DOHH2 (cell line): ENCODE measurements around the gene NFIL3.
"Not testable (repeated sequence)": the region's sequence is repeated elsewhere in the genome, so short reads cannot be mapped to it uniquely, and the experiment has no call there.

ENCODE experiments used
- H3F3A ChIP-seq: fragments of 200-600 bp; sonication (generic), shearing (Covaris generic); 2 replicates; pipeline ENCODE4 v1.6.0; 2016; ENCODE audit warnings: antibody characterized with exemption, mild to moderate bottlenecking; ENCODE audit not compliant: control insufficient read depth, insufficient read depth
- H3K27ac ChIP-seq: fragments of 200-600 bp; sonication (generic); 2 replicates; pipeline ENCODE4 v1.5.1; 2014; ENCODE audit warnings: low read depth, mild to moderate bottlenecking, low read length, moderate library complexity
- H3K27me3 ChIP-seq: fragments of 200-600 bp; sonication (generic); 2 replicates; pipeline ENCODE4 v1.6.1; 2014; ENCODE audit warnings: mild to moderate bottlenecking, low read length, mixed read lengths; ENCODE audit not compliant: control insufficient read depth
- H3K36me3 ChIP-seq: fragments of 200-600 bp; sonication (generic); 2 replicates; pipeline ENCODE4 v1.6.1; 2014; ENCODE audit warnings: mild to moderate bottlenecking, low read length, moderate library complexity, mixed read lengths; ENCODE audit not compliant: control insufficient read depth
- H3K4me1 ChIP-seq: fragments of 200-600 bp; sonication (generic); 2 replicates; pipeline ENCODE4 v1.6.1; 2014; ENCODE audit warnings: mild to moderate bottlenecking, low read length, mixed read lengths; ENCODE audit not compliant: control insufficient read depth
- H3K4me2 ChIP-seq: fragments of 200-600 bp; sonication (generic); 2 replicates; pipeline ENCODE4 v1.6.0; 2014; ENCODE audit warnings: mild to moderate bottlenecking, low read length, moderate library complexity
- H3K4me3 ChIP-seq: fragments of 200-600 bp; sonication (generic); 2 replicates; pipeline ENCODE4 v1.5.1; 2014; ENCODE audit warnings: mild to moderate bottlenecking, low read length, mixed read lengths
- H3K79me2 ChIP-seq: fragments of 200-600 bp; sonication (generic); 2 replicates; pipeline ENCODE4 v1.6.1; 2014; ENCODE audit warnings: mild to moderate bottlenecking, low read length, mixed read lengths; ENCODE audit not compliant: control insufficient read depth
- H3K9me2 ChIP-seq: fragments of 200-600 bp; sonication (generic); replicated peaks from 2 replicates; pipeline ENCODE4 v1.6.1; 2014; ENCODE audit warnings: mild to moderate bottlenecking, low read length, mixed read lengths; ENCODE audit not compliant: control insufficient read depth
- H3K9me3 ChIP-seq: fragments of 200-600 bp; sonication (generic); 2 replicates; pipeline ENCODE4 v1.6.1; 2014; ENCODE audit warnings: antibody characterized with exemption, low read length, mixed read lengths; ENCODE audit not compliant: control insufficient read depth, insufficient read depth
- H4K20me1 ChIP-seq: fragments of 200-600 bp; sonication (generic); 2 replicates; pipeline ENCODE4 v1.6.0; 2014; ENCODE audit warnings: low read depth, mild to moderate bottlenecking, antibody characterized with exemption, low read length, moderate library complexity; ENCODE audit not compliant: control insufficient read depth, insufficient read depth
- CTCF ChIP-seq: fragments of 200-600 bp; sonication (generic); IDR thresholded peaks from one replicate; pipeline ENCODE4 v1.5.1; 2014; ENCODE audit warnings: antibody characterized with exemption, mild to moderate bottlenecking, low read depth, low read length; ENCODE audit not compliant: poor library complexity, severe bottlenecking
- EZH2phosphoT487 ChIP-seq: fragments of 200-600 bp; sonication (generic); IDR thresholded peaks from 2 replicates; pipeline ENCODE4 v1.6.1; 2017; ENCODE audit warnings: borderline replicate concordance, mild to moderate bottlenecking, antibody characterized with exemption, low read length, moderate library complexity, mixed read lengths

The NFIL3 gene

GRCh38 chr9:91423785-91424402 lies at the start of gene NFIL3:
TSS of gene NFIL3 (minus strand) at chr9:91423832. CDS start at chr9:91410734, 13,098 bp downstream.
- Histone ChIP-seq H3K9me3 (no peaks in the 10 kb centered on the region), H3K36me3 (no peaks in the 10 kb centered on the region), H3K4me2 (peak within 1 kb of the TSS; percentile 99), H3F3A (no peaks in the 10 kb centered on the region; the same call in 1 of the 2 replicates), H3K9me2 (no peaks in the 10 kb centered on the region), H3K4me1 (peaks cover 29% of the 10 kb centered on the region), H3K79me2 (peaks cover 3% of the 10 kb centered on the region), H3K4me3 (peak within 1 kb of the TSS; percentile 79), H4K20me1 (no peaks in the 10 kb centered on the region), H3K27me3 (peaks cover 83% of the 10 kb centered on the region), H3K27ac (no peak within 1 kb of the TSS)
- TF ChIP-seq CTCF (no peak), EZH2phosphoT487 (no peak)

DNA sequence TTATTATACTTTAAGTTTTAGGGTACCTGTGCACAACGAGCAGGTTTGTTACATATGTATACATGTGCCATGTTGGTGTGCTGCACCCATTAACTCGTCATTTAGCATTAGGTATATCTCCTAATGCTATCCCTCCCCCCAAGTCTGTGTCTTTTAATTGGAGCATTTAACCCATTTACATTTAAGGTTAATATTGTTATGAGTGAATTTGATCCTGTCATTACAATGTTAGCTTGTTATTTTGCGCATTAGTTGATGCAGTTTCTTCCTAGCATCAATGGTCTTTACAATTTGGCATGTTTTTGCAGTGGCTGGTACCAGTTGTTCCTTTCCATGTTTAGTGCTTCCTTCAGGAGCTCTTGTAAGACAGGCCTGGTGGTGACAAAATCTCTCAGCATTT lies 47.9 kb upstream of the NFIL3 start:
- H3K4me1 ChIP-seq, H3K27me3 ChIP-seq, H3K36me3 ChIP-seq: not testable (repeated sequence)

DNA sequence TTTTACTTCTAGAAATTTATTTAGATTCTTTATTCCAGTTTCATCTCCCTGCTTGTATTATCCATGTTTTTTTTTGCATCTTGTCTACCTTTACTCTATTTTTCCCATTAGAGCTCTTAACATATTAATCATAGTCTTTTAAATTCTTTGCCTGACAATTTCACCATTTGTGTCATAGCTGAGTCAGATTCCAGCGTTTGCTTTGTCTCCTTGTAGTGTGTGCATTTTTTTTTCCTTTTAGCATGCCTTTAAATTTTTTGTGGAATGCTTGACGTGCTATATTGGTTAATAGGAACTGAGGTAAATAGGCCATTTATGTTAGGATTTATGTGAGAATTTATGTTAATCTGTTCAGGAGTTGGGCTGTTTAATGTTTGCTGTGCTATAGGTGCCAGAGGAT lies 41.8 kb upstream of the NFIL3 start:
- H4K20me1 ChIP-seq, result no peaks in the 10 kb centered on the region
- no peaks in the 10 kb centered on the region for H3K4me1 ChIP-seq
- no peaks in the 10 kb centered on the region for H3F3A ChIP-seq
- H3K36me3 ChIP-seq, result no peaks in the 10 kb centered on the region
- no peaks in the 10 kb centered on the region for H3K79me2 ChIP-seq
- H3K4me3 ChIP-seq, result no peak overlapping the region
- H3K4me2 ChIP-seq, result no peak overlapping the region
- H3K9me3 ChIP-seq, result no peaks in the 10 kb centered on the region
- TF ChIP-seq CTCF (no peak), EZH2phosphoT487 (no peak)
- H3K9me2 ChIP-seq, result no peaks in the 10 kb centered on the region
- H3K27me3 ChIP-seq, result no peaks in the 10 kb centered on the region
- no peak overlapping the region for H3K27ac ChIP-seq

More for the DNA sequence above, 47.9 kb upstream of the NFIL3 start:
- not testable (repeated sequence) for H4K20me1 ChIP-seq, H3K4me3 ChIP-seq, H3K9me2 ChIP-seq, H3F3A ChIP-seq, H3K27ac ChIP-seq, H3K79me2 ChIP-seq, H3K9me3 ChIP-seq, H3K4me2 ChIP-seq

DNA sequence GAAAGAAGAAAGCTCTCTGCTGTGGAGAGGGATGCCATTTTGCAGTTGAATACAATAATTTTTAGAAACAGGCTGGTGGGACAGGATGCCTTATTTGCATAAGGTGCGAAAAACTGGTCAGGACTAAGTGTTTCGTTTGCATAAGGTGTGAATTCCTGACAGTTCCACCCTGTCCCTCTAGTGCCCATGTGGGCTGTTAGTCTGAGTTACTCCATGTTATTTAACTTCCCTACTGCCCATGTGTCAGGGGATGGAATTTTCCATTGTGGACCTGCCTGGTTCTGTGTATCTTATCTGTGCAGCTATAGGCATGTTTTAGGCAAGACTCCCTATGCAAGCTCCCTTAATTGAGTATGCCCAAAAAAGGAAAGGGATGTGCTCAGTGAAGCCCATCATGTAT lies 35.3 kb upstream of the NFIL3 start:
- no peak overlapping the region for H3K4me2 ChIP-seq
- no peaks in the 10 kb centered on the region for H3F3A ChIP-seq
- H3K9me3 ChIP-seq, result no peaks in the 10 kb centered on the region
- H4K20me1 ChIP-seq, result no peaks in the 10 kb centered on the region
- H3K9me2 ChIP-seq, result no peaks in the 10 kb centered on the region
- no peaks in the 10 kb centered on the region for H3K27me3 ChIP-seq
- TF ChIP-seq EZH2phosphoT487, result no peak
- no peak for TF ChIP-seq CTCF
- H3K79me2 ChIP-seq, result no peaks in the 10 kb centered on the region
- peaks cover 4% of the 10 kb centered on the region; the same call in 1 of the 2 replicates for H3K4me1 ChIP-seq
- H3K4me3 ChIP-seq, result no peak overlapping the region
- no peaks in the 10 kb centered on the region for H3K36me3 ChIP-seq
- no peak overlapping the region for H3K27ac ChIP-seq
